Measurements from ENCODE around the gene RPS19. TPM values are rescaled to one million over a fixed set of nuclear protein-coding genes. Genes with fewer than 3 reads are reported as not detected.
"Not testable (repeated sequence)": the region's sequence is repeated elsewhere in the genome, so short reads cannot be mapped to it uniquely, and the experiment has no call there.

RPS19 gene
- total RNA-seq, 1 donor from 2014 or later, result 405 TPM

GRCh38 chr19:41860419-41861115 lies 512 bp downstream of the RPS19 start:
- no peak for DNase-seq

GRCh38 chr19:41861116-41861768 lies 1.2 kb downstream of the RPS19 start:
- no peak for DNase-seq

GRCh38 chr19:41861846-41862245 lies 1.8 kb downstream of the RPS19 start:
- no peak for DNase-seq

GRCh38 chr19:41862445-41862986 lies 2.5 kb downstream of the RPS19 start:
- no peak for DNase-seq

DNA sequence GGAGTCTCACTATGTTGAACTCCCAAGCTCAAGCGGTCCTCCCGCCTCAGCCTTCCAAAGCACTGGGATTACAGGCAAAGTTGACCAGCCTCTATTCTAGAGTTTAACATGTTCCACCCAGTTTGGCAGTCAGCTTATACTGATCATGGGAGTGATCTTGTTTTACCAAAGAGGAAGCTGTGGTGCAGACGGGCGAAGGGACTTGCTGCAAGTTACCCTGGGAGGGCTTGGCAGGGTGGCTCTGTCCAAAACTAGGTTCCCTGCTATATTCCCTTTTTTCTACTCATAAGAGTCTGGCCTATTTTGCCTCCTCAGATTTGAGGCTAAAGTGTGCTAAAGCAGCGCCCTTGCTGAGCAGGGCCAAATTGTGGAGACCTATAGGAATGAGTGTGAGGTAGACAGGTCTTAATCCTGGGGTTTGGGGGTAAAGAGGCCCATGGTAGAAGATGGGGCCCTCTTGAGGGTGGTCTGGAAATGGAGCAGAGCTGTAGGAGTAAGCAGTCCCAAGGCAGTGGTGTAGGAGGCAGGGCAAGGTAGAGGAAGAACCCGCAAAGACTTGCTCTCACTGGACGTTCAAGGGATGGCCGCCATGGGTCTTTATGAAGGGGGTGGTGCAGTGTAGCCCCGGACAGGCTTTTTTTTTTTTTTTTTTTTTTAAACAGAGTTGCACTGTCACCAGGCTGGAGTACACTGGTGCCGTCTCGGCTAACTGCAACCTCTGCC lies 3.3 kb downstream of the RPS19 start:
- DNase-seq, result no peak

GRCh38 chr19:41864374-41864773 lies 4.3 kb downstream of the RPS19 start:
- no peak for DNase-seq

GRCh38 chr19:41866284-41866683 lies 6.2 kb downstream of the RPS19 start:
- DNase-seq, result no peak

DNA sequence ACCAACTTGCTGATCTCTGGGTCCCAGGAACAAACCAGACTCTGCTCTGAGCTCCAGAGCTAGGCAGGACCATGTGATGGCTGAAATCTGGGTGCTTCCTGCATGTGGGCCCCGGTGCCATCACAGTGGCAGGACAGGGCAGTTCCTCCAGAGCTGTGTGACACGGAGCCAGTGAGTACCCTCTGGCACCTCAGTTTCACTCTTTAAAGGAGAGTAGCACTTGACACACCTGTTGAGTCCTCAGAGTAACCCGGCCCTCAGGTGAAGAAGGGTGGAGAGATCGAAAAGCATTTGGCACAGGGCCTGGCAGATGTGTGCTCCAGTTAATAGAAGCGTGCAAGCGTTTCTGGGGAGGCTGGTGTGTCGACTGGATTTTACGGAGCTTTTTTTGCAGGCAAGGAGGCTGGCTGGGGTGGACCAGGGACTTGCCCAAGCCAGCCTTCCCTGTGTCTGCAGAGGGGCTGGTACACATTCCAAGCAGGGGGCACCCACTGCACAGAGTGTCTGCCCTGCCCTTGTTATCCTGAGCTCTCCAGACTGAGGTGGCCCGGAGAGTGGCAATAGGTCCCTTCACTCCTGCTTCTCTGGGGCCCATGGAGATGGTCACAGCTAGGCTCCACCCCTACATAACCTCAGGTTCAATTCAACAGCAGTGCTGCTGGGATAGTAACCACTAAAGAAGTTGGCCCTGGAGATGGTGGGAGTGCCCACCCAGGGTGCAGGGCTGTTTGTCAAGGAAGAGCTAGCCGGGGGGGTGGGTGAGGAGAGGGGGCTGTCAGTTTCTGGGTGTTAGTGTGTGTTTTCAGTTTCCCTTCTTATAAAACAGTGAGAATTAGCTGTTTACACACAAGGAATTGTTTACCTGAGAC lies 8.3 kb downstream of the RPS19 start:
- DNase-seq, result no peak

DNA sequence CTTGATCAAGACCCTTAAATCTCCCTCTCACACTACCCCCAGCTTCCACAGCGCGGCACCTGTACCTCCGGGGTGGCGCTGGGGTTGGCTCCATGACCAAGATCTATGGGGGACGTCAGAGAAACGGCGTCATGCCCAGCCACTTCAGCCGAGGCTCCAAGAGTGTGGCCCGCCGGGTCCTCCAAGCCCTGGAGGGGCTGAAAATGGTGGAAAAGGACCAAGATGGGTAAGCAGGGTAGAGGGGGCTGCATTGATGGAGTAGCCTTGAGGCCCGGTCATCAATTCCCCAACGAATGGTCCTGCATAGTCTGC lies 8.9 kb downstream of the RPS19 start:
- no peak for DNase-seq

DNA sequence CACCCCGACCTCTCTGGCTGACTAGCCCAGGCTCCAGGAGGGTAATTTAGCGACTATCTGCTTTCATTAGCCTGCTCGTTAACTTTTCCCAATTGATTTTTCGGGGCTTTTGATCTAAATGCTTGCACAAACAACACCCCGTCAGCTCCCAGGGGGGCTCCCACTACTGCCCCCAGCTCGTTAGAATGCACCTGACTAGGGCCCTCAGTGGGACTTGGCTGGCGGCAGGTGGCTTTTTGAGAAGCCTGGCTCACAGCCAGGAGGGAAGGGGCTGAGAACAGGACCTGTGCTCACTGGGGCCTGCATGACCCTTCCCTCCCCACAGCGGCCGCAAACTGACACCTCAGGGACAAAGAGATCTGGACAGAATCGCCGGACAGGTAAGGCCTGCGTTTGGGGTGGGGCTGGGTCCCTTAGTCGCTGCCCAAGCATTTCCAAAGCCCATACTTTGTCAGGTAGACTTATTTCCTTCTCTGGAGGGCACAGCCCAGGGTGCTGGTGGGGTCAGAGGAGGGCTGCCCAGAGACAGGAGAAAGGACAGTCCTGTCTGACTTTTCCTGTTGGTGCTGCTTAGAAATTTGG lies 9.4 kb downstream of the RPS19 start:
- no peak for DNase-seq

DNA sequence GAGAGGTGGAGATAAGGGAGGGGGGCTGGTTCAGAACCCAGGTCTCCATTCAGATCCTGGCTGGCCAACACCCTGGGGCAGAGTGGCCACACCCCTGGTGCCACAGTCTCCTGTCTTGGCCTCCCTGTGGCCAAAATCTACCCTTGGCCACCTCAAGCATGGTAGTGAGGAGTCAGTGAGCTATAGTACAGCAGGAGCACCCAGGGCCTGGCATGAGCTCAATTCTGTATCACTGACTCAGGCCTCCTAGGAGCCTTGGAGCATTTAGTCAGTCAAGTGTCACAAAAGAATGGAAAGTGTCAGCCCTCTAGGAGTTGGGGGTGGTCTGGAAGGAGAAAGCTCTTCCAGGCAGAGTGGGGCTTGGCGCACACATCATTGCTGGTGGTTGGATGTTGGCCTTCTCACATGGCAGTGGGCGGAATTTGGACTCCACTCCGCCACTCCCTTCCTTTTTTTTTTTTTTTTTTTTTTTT lies 10.4 kb downstream of the RPS19 start:
- no peak for DNase-seq

DNA sequence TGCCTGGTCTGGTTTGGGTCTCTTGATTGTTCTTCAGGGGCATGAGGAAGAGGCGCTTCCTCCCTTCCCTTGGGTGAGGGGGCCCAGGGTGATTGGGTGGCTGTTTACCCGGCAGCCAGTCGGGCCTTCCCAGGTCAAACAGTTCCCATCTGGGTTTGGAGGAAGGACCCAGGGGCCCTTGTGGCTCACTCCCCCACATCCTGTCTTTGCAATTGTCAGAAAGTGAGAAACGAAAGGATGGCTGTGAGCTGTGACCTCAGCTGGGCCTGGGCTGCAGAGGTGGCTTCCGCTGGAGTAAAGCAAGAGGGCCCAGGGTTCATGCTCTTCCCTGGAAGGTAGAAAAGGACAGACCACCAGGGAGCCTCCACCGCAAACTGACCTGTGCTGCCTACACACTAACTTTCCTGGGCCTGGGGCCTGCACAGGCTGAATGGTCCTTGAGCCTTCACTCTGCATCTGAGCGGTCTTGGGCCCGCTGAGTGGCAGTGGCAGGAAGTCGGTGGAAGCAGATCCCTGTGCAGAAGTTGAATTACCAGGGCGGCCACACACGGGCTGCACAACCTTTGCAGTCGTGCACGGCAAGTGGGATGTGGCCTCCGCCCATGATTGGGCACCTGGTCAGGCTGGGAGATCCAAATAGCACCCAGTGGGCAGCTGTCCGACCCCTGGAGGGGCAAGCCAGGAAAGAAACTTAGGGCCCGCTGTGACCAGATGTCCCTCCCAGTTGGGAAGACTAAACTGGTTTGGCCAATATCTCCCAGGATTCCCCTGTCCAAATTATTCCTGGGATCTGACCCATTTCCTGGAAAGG lies 11.7 kb downstream of the RPS19 start:
- no peak for DNase-seq

GRCh38 chr19:41872384-41872774 lies 12.3 kb downstream of the RPS19 start:
- DNase-seq, result no peak

DNA sequence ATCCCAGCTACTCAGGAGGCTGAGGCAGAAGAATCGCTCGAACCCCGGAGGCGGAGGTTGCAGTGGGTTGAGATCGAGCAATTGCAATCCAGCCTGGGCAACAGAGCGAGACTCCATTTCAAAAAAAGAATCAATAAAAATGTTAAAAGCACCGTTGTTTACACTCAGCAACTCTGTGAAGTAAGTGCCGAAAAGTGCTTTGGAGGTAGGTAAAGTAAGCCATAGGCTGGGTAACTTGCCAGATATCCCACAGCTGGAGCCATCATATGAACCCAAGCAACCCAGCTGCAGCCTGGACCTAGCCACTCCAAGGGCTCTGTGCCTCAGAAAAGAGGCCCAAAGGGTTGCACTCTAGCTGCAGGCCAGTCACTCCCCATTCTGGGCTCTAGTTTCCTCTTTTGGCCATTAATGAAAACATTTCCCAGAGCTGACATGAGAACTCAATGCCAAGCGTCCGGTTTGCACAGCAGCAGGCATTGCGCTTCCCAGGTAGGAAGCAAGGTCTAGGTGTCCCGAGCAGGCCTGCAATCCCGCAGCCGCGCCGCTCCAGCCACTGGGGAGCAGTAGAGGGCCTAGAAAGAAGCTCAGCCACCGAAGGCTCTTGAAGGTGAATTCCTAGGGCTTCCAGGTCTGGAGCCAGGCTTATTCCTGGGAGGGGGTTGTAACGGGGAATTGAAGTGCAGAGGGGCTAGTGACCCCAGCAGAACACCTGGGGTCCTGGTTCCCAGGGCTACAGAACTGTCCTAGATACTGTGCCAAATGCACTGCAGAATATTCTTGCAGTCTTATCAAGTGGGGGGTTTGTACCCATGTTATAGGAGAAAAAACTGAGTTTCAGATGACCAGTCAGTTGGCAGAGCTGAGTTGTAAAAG lies 13.0 kb downstream of the RPS19 start:
- no peak for DNase-seq

DNA sequence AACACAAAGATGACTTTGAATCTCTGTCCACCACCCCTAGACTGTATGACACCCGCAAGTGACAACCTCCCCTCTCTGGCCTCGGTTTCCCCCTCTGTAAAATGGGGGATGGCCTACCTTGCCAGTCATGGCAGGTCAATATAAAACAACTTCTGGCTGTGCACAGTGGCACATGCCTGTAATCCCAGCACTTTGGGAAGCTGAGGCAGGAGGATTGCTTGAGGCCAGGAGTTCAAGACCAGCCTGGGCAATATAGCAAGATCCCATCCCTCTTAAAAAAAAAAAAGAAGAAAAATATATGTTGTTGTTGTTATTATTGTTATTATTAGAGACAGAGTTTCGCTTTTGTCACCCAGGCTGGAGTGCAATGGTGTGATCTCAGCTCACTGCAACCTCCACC lies 15.9 kb downstream of the RPS19 start:
- DNase-seq, result not testable (repeated sequence)

GRCh38 chr19:41876847-41877832 lies 17.1 kb downstream of the RPS19 start, which contains the start of gene CD79A:
Gene CD79A (plus strand): TSS chr19:41877279. CDS start chr19:41877305, 26 bp downstream.
- DNase-seq, result no peak

DNA sequence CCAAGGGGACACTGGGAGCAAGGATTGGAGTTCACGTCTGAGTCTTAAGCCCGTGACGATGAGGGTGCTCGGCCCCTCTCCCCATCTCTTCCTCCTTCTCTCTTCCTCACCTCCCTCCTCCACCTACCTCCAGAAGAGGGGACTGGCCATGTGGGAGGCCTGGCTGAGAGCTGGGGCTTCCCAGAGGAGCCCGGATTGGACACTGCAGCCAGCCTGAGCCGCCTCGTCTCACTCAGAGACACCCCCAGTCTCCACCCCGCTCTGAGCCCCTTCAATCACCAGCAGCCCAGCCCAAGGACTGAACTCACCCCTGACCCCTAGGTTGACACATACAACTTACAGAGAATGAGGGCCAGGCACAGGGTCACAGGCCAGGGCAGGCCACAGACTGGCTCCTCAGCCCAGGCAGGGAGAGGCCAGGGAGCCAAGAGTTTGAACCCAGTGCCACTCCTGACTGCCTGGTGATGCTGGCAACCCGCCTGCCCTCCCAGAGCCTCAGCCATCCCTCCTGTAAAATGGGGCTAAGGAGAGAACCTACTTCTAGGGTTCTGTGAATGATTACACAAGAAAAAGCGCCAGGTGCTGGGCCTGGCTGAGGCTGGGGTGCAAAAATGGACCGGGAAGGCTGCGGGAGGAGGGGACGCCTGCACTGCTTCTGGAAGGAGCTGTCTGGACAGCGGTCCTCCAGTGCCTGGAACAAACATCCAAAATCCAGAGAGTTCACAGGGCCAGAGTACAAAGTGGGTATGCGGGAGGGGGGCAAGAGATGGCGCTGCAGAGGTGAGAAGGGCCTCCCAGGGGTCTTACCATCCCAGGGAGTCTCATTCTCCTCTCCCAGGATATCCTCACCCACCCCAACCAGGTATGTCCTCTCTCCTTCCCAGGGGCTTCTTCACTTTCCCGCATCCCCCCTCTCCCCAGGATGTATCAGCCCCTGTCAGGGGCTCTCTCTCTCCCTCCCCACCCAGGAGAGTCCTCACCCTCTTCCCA lies 18.2 kb downstream of the RPS19 start:
- no peak for DNase-seq

Measured in occipital lobe (tissue), 2 donors.